K562 (cell line): ENCODE results near the gene UBE2H. TPM values are rescaled to one million over a fixed set of nuclear protein-coding genes. Genes with fewer than 3 reads are reported as not detected.

ENCODE experiments used
- ATAC-seq: fragments of 200-7000 bp; cut with Tn5 transposase; 3 replicates; pipeline ENCODE4 v1.9.1; 2020; ENCODE audit warnings: moderate library complexity
- BruUV-seq: library from RNA; stranded (reverse); fragments of 400-500 nt; replicated peaks from 2 replicates; lab custom pipeline; 2021; lab: Mats Ljungman, UMichigan
- CTCF ChIA-PET: fragments of 300-600 bp; formaldehyde crosslinking; extraction: SDS; loops from one replicate; lab custom pipeline; 2021; ENCODE audit warnings: low intra/inter-chr PET ratio; lab: Yijun Ruan, JAX
- POLR2A ChIA-PET: fragments of 300-600, 350-650 bp; sonication (Branson Sonifier 250); formaldehyde crosslinking; extraction: SDS; loops from one replicate; lab custom pipeline; 2021; ENCODE audit warnings: antibody characterized with exemption, inconsistent platforms; lab: Yijun Ruan, JAX
- DNase-seq, 4 experiments: peaks; one replicate each; pipeline versions ENCODE4 v3.0.0 to v3.0.0-alpha.2; 2011 to 2018; ENCODE audit warnings: low spot score in 3 of 4, mixed read lengths in 3 of 4; ENCODE audit errors: extremely low read depth in 1 of 4
- FAIRE-seq: peaks from 2 replicates; lab custom pipeline; 2011; peaks lifted over from hg19 to GRCh38; lab: Jason Lieb, UNC
- H2AFZ ChIP-seq: 2 replicates; pipeline ENCODE4 v1.6.0; 2011; ENCODE audit warnings: low read depth, low read length, control low read depth, inconsistent platforms
- H3K27ac ChIP-seq: fragments of 200-600 bp; 3 replicates; pipeline ENCODE4 v1.8.0; 2011; ENCODE audit warnings: low read depth, mild to moderate bottlenecking, control low read depth, inconsistent platforms, low read length, moderate library complexity, mixed read lengths; ENCODE audit errors: extremely low read depth
- H3K27me3 ChIP-seq, 2 experiments: fragments of 300-600 bp in 1 of 2; 2 replicates in 1 of 2; 3 replicates in 1 of 2; pipeline versions ENCODE4 v1.6.0 to v1.8.0; 2011; ENCODE audit warnings: inconsistent platforms in 2 of 2, low read length in 2 of 2, mild to moderate bottlenecking in 1 of 2, mixed read lengths in 1 of 2, moderate library complexity in 1 of 2; ENCODE audit not compliant: control insufficient read depth in 2 of 2, insufficient read depth in 2 of 2
- H3K36me3 ChIP-seq: fragments of 300-600 bp; 3 replicates; pipeline ENCODE4 v1.8.0; 2011; ENCODE audit warnings: mild to moderate bottlenecking, low read length, inconsistent platforms; ENCODE audit not compliant: control insufficient read depth, insufficient read depth
- H3K4me1 ChIP-seq, 2 experiments: fragments of 200-600 bp in 1 of 2; replicated peaks in 1 of 2; 2 replicates in 1 of 2; 3 replicates in 1 of 2; pipeline versions ENCODE4 v1.5.1 to v1.8.0; 2011; ENCODE audit warnings: inconsistent platforms in 2 of 2, low read length in 2 of 2, mild to moderate bottlenecking in 1 of 2, mixed read lengths in 1 of 2, moderate library complexity in 1 of 2; ENCODE audit not compliant: control insufficient read depth in 2 of 2, insufficient read depth in 2 of 2
- H3K4me2 ChIP-seq: 2 replicates; pipeline ENCODE4 v1.6.1; 2011; ENCODE audit warnings: low read length, control low read depth, inconsistent platforms, mixed read lengths; ENCODE audit not compliant: insufficient read depth
- H3K4me3 ChIP-seq: fragments of 200-600 bp; sonication (generic), shearing (Covaris generic); 2 replicates; pipeline ENCODE4 v1.5.1; 2016; ENCODE audit warnings: control low read depth, inconsistent platforms
- H3K79me2 ChIP-seq: fragments of 200-600 bp; 3 replicates; pipeline ENCODE4 v1.8.0; 2011; ENCODE audit warnings: low read length, inconsistent platforms; ENCODE audit not compliant: control insufficient read depth, insufficient read depth
- H3K9ac ChIP-seq, 2 experiments: 2 replicates each; pipeline versions ENCODE4 v1.6.0 to v1.6.1; 2011; ENCODE audit warnings: low read depth in 2 of 2, low read length in 2 of 2, control low read depth in 1 of 2, inconsistent platforms in 1 of 2, mild to moderate bottlenecking in 1 of 2, mixed read lengths in 1 of 2; ENCODE audit not compliant: insufficient read depth in 1 of 2
- H3K9me1 ChIP-seq: one replicate; pipeline ENCODE4 v1.6.0; 2011; ENCODE audit warnings: inconsistent platforms, mild to moderate bottlenecking, low read length, moderate library complexity; ENCODE audit not compliant: control insufficient read depth, insufficient read depth
- H3K9me3 ChIP-seq: replicated peaks from 2 replicates; pipeline ENCODE4 v1.5.1; 2011; ENCODE audit warnings: low read depth, low read length, inconsistent platforms; ENCODE audit not compliant: control insufficient read depth, insufficient read depth
- H4K20me1 ChIP-seq: replicated peaks from 2 replicates; pipeline ENCODE4 v1.6.1; 2011; ENCODE audit warnings: low read length, inconsistent platforms, mixed read lengths; ENCODE audit not compliant: control insufficient read depth, insufficient read depth
- BACH1 ChIP-seq: fragments of 200-800 bp; sonication (Bioruptor generic); IDR thresholded peaks from 2 replicates; pipeline ENCODE4 v1.6.1; 2016; ENCODE audit warnings: missing genetic modification characterization, missing compliant biosample characterization
- COPS2 ChIP-seq: fragments of 450-650 bp; conservative IDR thresholded peaks from 2 replicates; pipeline ENCODE4 v1.6.1; 2016; ENCODE audit warnings: mild to moderate bottlenecking, moderate library complexity
- CXXC5 ChIP-seq: fragments of 250-450 bp; sonication (Bioruptor Pico); IDR thresholded peaks from 2 replicates; pipeline ENCODE4 v1.8.0; 2022; ENCODE audit warnings: inconsistent platforms, mild to moderate bottlenecking, moderate library complexity
- FOXK2 ChIP-seq, 2 experiments: fragments of 450-650 bp; IDR thresholded peaks in 1 of 2; conservative IDR thresholded peaks in 1 of 2; 2 replicates each; pipeline ENCODE4 v1.6.1; 2016; ENCODE audit warnings: low read depth in 2 of 2, mild to moderate bottlenecking in 1 of 2
- GTF2B ChIP-seq: IDR thresholded peaks from 2 replicates; pipeline ENCODE4 v1.6.1; 2011; ENCODE audit not compliant: insufficient read length; ENCODE audit errors: extremely low read depth
- HIVEP1 ChIP-seq: fragments of 250-450 bp; sonication (Bioruptor Pico); IDR thresholded peaks from 2 replicates; pipeline ENCODE4 v1.4.0; 2020; ENCODE audit warnings: mild to moderate bottlenecking
- JUND ChIP-seq, 2 experiments: IDR thresholded peaks; 2 replicates in 1 of 2; 3 replicates in 1 of 2; pipeline ENCODE4 v1.6.1; 2011; ENCODE audit warnings: borderline replicate concordance in 2 of 2, low read depth in 2 of 2, low read length in 2 of 2, improper control_type of control experiment in 1 of 2, missing biosample characterization in 1 of 2, missing genetic modification characterization in 1 of 2, missing genetic modification reagents in 1 of 2
- MAFK ChIP-seq: IDR thresholded peaks from 2 replicates; pipeline ENCODE4 v1.6.1; 2011; ENCODE audit warnings: low read length, improper control_type of control experiment
- MAZ ChIP-seq, 2 experiments: fragments of 450-650 bp in 1 of 2; sonication (generic) in 1 of 2; formaldehyde crosslinking; IDR thresholded peaks in 1 of 2; conservative IDR thresholded peaks in 1 of 2; 2 replicates each; pipeline versions ENCODE4 v1.4.0 to v1.5.0; 2020; ENCODE audit warnings: mild to moderate bottlenecking in 1 of 2, missing genetic modification reagents in 1 of 2
- MCM7 ChIP-seq, 2 experiments: fragments of 450-650 bp; IDR thresholded peaks; 2 replicates each; pipeline ENCODE4 v1.6.1; 2016 to 2018
- SIN3A ChIP-seq, 2 experiments: fragments of 150-350 bp in 1 of 2; IDR thresholded peaks; 2 replicates each; pipeline ENCODE4 v1.6.1; 2011 to 2016; ENCODE audit warnings: borderline replicate concordance in 2 of 2, low read depth in 2 of 2, low read length in 2 of 2, mild to moderate bottlenecking in 2 of 2, moderate library complexity in 2 of 2; ENCODE audit not compliant: control insufficient read depth in 1 of 2
- SP2 ChIP-seq: IDR thresholded peaks from 2 replicates; pipeline ENCODE4 v1.6.1; 2011; ENCODE audit warnings: mild to moderate bottlenecking, low read depth, low read length, moderate library complexity; ENCODE audit not compliant: poor library complexity, severe bottlenecking; ENCODE audit errors: extremely low read depth
- VEZF1 ChIP-seq: fragments of 200-800 bp; sonication (Bioruptor generic); IDR thresholded peaks from 2 replicates; pipeline ENCODE4 v1.6.1; 2017; ENCODE audit warnings: missing genetic modification characterization, missing compliant biosample characterization
- ZNF12 ChIP-seq: sonication (generic); formaldehyde crosslinking; IDR thresholded peaks from 2 replicates; pipeline ENCODE4 v1.4.0; 2020; ENCODE audit warnings: mild to moderate bottlenecking, missing genetic modification reagents
- ZNF347 ChIP-seq: fragments of 450-650 bp; formaldehyde crosslinking; IDR thresholded peaks from 2 replicates; pipeline ENCODE4 v1.4.0; 2020; ENCODE audit warnings: low read depth, mild to moderate bottlenecking, moderate library complexity
- ZNF77 ChIP-seq: fragments of 250-450 bp; sonication (Bioruptor Pico); IDR thresholded peaks from 2 replicates; pipeline ENCODE4 v1.5.0; 2020
- WGBS: fragments of 100-300 bp; shearing (Covaris generic); methylation state at CpG from one replicate; pipeline ENCODE4 v1.1.6; 2016; ENCODE audit warnings: low coverage, mixed read lengths; ENCODE audit not compliant: insufficient coverage; ENCODE audit errors: missing lambda C conversion rate; 5-methylcytosine and 5-hydroxymethylcytosine counted together
- in situ Hi-C: fragments of 300-500 bp; cut with MboI; formaldehyde crosslinking; loops from 4 replicates; pipeline ENCODE4 v1.15.0; 2018; ENCODE audit warnings: inconsistent platforms, mixed read lengths
- intact Hi-C: fragments of 100-400 bp; cut with micrococcal nuclease; formaldehyde crosslinking; loops from 2 replicates; pipeline ENCODE4 v1.14.2; 2022
- polyA plus RNA-seq, 8 experiments: library from polyadenylated mRNA; depleted of rRNA in 4 of 8; stranded (reverse) in 5 of 8; unstranded in 3 of 8; fragments of >200 nt; fragmentation: Nextera tagmentation in 2 of 8; fragmentation: Illumina TruSeq in 1 of 8; extraction: Ambion mirVana in 2 of 8; extraction: Trizol in 1 of 8; gene quantifications; 2 replicates each; pipeline versions ENCODE4 v1.2.1 to v1.2.3, GENCODE V29; 2011 to 2014; ENCODE audit warnings: inconsistent platforms in 1 of 8, missing spikeins in 1 of 8
- total RNA-seq, 7 experiments: library from RNA; depleted of rRNA in 6 of 7; stranded (reverse); fragments of >200 nt in 6 of 7; fragmentation: Illumina TruSeq in 2 of 7; extraction: Trizol in 2 of 7; gene quantifications; 2 replicates each; pipeline versions ENCODE4 v1.2.1 to v1.2.3, GENCODE V29; 2011 to 2021; ENCODE audit warnings: low replicate concordance in 1 of 7

Gene UBE2H
- total and polyA plus RNA-seq, 9 of the 15 experiments (the other 6 are each of a cell fraction or from before 2014, with no cell fraction given), result 6.3 to 33.0 (median 13.3) TPM

- in situ Hi-C loops, result no loop called here
- FAIRE-seq, result peak; percentile 88
- Histone ChIP-seq H3K4me3 (no peak overlapping the region), H2AFZ (peak overlapping the region; percentile 63), H4K20me1 (peaks cover 4% of the 10 kb centered on the region; the same call in 1 of the 2 replicates), H3K9me3 (no peaks in the 10 kb centered on the region), H3K9me1 (no peaks in the 10 kb centered on the region), H3K4me2 (peak overlapping the region; percentile 61), H3K27me3 (no peaks in the 10 kb centered on the region), H3K9ac (peak overlapping the region; percentile 1 to 3; a peak in 1 of 4 replicates), H3K79me2 (peaks cover 21% of the 10 kb centered on the region), H3K27ac (peak overlapping the region; percentile 12; the same call in 2 of the 3 replicates), H3K36me3 (no peaks in the 10 kb centered on the region), H3K4me1 (peaks cover 44 to 48% of the 10 kb centered on the region in 2 experiments)
- ChIA-PET CTCF (interaction anchor here (0.5 kb wide), 1 partner anchor 100 kb away, joined by 3 read pairs; no protein-coding TSS in a partner anchor), POLR2A (interaction anchor here (0.5 to 2.5 kb wide), 14 partner anchors 10 to 1210 kb away, joined by 3 to 19 read pairs (median 3); no protein-coding TSS in a partner anchor)
- intact Hi-C loops, result no loop called here
- ATAC-seq, result peak; percentile 84
- DNase-seq, result peak; percentile 81 to 92 (median 87)
- 4% methylated on average over 10 of the region's 10 CpGs for WGBS
- no TSS peak for BruUV-seq
- peak; percentile 49; the same call in 1 of the 2 replicates for TF ChIP-seq CXXC5
- peak; percentile 1; the same call in 1 of the 2 replicates for TF ChIP-seq MAFK
- TF ChIP-seq MAZ (CRISPR knock-in tag; conservative IDR thresholded peaks at IDR 0.05 in 1 of 2, IDR thresholded peaks at IDR 0.05 in 1 of 2), result peak in 1 of 2 experiments; percentile 28; a peak in 1 of 4 replicates
- no peak for TF ChIP-seq ZNF77 (CRISPR knock-in tag)
- TF ChIP-seq ZNF347 (CRISPR knock-in tag), result no peak
- TF ChIP-seq VEZF1 (CRISPR knock-in tag), result peak; percentile 70
- TF ChIP-seq MCM7 (IDR thresholded peaks at IDR 0.05), result no peak
- no peak for TF ChIP-seq GTF2B
- no peak for TF ChIP-seq COPS2
- TF ChIP-seq FOXK2 (conservative IDR thresholded peaks at IDR 0.05 in 1 of 2, IDR thresholded peaks at IDR 0.05 in 1 of 2; ENCODE audit: low read depth in 2 of 2), result peak; percentile 93 to 95
- 0 out of 2 replicates have a peak, but pooled peaks have one; percentile 39 for TF ChIP-seq ZNF12
- TF ChIP-seq SP2, result no peak
- TF ChIP-seq SIN3A (IDR thresholded peaks at IDR 0.05; ENCODE audit: borderline replicate concordance in 2 of 2, control insufficient read depth in 1 of 2, low read depth in 2 of 2, low read length in 2 of 2), result peak in 1 of 2 experiments; percentile 85; a peak in 1 of 4 replicates
- TF ChIP-seq HIVEP1 (CRISPR knock-in tag), result no peak
- no peak for TF ChIP-seq BACH1 (tag)
- TF ChIP-seq JUND (IDR thresholded peaks at IDR 0.05; ENCODE audit: borderline replicate concordance, low read depth, low read length), result peak; percentile 20; the same call in 1 of the 2 replicates
- peak; percentile 22; the same call in 2 of the 3 replicates for TF ChIP-seq JUND (tag; IDR thresholded peaks at IDR 0.05; ENCODE audit: borderline replicate concordance, low read depth, low read length)
Observed at GRCh38 chr7:129948877-129949291, 3.9 kb downstream of the UBE2H start.
